Hematopoietic multipotent progenitor cell treated with erythropoietin and hydrocortisone succinate and interleukin-3 and kit ligand, for 17 days (in vitro differentiated cells): ENCODE data around the gene CNGA4.

Source experiments
- DNase-seq: peaks from one replicate; pipeline ENCODE4 v3.0.0-alpha.2; 2015; ENCODE audit warnings: low spot score

CNGA4 gene, protein sequence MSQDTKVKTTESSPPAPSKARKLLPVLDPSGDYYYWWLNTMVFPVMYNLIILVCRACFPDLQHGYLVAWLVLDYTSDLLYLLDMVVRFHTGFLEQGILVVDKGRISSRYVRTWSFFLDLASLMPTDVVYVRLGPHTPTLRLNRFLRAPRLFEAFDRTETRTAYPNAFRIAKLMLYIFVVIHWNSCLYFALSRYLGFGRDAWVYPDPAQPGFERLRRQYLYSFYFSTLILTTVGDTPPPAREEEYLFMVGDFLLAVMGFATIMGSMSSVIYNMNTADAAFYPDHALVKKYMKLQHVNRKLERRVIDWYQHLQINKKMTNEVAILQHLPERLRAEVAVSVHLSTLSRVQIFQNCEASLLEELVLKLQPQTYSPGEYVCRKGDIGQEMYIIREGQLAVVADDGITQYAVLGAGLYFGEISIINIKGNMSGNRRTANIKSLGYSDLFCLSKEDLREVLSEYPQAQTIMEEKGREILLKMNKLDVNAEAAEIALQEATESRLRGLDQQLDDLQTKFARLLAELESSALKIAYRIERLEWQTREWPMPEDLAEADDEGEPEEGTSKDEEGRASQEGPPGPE

GRCh38 chr11:6238902-6239301 lies at the start of gene CNGA4:
TSS of gene CNGA4 (plus strand) at chr11:6239089. CDS start at chr11:6239207, 118 bp downstream.
- no peak for DNase-seq

GRCh38 chr11:6191742-6192141 lies 47.1 kb upstream of the CNGA4 start:
- DNase-seq, result no peak

GRCh38 chr11:6194065-6194581 lies 44.8 kb upstream of the CNGA4 start:
- DNase-seq, result no peak

- no peak for DNase-seq
Measured at GRCh38 chr11:6196396-6196795, 42.5 kb upstream of the CNGA4 start.

- no peak for DNase-seq
Measured at GRCh38 chr11:6197466-6198200, 41.3 kb upstream of the CNGA4 start.

DNA sequence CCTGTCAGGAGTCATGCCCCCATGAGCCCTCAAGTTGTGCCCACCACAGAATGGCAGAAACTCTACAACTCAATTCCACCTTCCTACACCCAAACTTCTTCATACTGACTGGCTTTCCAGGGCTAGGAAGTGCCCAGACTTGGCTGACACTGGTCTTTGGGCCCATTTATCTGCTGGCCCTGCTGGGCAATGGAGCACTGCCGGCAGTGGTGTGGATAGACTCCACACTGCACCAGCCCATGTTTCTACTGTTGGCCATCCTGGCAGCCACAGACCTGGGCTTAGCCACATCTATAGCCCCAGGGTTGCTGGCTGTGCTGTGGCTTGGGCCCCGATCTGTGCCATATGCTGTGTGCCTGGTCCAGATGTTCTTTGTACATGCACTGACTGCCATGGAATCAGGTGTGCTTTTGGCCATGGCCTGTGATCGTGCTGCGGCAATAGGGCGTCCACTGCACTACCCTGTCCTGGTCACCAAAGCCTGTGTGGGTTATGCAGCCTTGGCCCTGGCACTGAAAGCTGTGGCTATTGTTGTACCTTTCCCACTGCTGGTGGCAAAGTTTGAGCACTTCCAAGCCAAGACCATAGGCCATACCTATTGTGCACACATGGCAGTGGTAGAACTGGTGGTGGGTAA lies 39.6 kb upstream of the CNGA4 start, which contains the start of gene OR52W1:
Gene OR52W1, plus strand, starts transcription at position 51 of the 637 bp plus-strand sequence. Its CDS starts 0 bp downstream, at position 51.
- no peak for DNase-seq

GRCh38 chr11:6200975-6201374 lies 37.9 kb upstream of the CNGA4 start:
- no peak for DNase-seq

DNA sequence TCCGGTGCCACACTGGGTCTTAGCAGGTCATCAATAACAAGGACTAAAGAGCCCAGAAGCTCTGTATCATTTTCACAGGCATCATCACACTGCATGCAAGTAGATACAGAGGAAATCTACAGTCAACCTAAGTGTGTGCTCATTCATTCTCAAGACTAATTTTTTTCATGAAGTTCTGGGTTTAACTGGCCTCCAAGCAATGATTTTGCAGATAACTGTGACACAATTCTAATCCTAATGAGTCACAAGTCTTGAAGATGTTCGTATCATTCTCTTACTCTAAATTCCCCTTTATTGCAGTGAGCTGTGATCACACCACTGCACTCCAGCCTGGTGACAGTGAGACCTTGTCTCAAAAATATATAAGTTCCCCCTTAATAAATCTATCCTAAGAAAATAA lies 37.4 kb upstream of the CNGA4 start:
- DNase-seq, result no peak

DNA sequence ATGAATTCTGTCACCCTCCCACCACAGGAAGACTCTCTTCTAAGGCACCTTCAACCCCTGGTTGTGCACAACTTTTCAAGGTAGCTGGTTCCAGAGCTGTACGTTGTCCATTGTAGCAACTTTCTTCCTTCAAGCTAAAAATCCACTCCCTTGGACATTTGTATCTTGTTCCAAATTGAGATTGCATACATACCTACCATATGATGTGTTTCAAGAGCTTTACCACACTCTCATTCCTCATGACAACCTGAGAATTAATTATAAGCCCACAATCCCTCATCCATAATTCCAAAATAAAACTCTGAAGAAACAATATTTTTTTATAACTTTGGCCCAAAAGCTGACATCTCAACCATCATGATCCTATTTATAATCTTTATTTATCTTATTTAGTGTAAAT lies 36.8 kb upstream of the CNGA4 start:
- no peak for DNase-seq

DNA sequence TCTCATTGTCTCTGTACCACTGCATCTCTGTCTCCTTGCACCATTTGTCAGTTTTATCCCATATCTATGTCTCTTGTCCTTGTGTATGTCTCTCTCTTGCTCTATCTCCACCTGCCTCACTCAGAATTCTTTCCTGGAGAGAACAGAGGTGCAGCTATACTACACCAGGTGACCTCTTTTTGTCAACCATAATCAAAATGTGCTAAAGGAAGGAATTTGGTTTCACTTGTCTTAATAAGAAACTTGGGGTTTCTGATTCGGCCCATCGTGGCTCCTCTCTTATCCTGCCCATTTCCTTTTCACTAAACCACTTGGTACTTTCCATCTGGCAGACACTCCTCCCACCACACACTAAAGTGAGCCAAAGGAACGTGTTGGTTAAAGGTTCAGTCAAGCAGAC lies 35.6 kb upstream of the CNGA4 start:
- no peak for DNase-seq

- no peak for DNase-seq
Measured at GRCh38 chr11:6204706-6205105, 34.2 kb upstream of the CNGA4 start.

DNA sequence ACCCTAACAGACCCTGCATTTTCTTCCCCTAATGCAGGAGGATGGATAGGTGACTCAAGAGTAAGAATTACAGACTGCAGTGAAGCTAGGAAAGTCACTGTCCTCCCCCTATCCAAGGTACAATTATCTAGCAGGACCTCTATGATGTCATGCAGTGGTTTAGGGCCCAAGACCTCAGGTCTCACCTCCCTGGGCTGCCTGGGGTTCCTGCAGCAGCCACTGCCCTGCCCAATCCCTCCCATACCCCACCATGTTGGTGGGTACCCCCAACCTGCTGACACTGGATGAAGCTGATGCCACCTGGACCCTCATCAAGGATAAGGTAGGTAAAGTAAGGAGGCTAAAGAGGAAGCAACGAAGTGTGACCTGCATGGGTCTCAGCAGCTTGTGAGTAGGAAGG lies 33.5 kb upstream of the CNGA4 start, which contains the start of gene C11orf42:
Gene C11orf42, plus strand, starts transcription at position 192 of the 400 bp plus-strand sequence. Its CDS starts 59 bp downstream, at position 251.
- DNase-seq, result no peak

DNA sequence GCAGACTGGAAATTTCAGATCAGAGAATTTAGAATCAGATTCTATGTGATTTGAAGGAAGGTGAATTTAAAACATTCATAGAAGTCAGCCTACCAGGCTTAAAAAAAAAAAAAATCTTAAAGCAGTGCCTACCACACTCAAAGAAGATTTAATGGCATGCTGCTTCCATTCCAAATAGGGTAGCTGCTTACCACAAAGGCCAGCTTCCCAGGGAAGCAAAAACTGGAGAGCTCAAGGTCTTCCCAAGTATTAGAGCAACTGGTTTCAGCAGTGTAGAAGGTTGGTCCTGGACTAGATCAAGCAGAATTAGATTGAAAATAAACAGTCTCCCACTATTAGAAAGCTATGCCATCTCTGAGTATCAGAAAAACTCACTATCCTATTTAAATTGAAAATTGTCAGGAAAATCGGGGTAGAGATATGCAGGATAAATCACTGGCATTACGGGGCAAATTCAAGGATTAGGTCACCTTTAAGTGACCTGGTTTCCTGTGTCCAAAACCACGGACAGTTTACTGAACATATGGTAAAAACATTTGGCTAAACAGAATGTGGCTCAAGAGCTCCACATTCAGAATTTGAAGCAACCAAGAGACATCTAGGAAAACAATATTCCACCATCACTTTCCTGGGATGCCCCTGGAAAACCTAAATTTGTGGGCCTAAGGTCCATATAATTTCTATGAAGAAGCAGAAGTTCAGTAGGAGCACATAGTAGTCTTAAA lies 32.3 kb upstream of the CNGA4 start:
- no peak for DNase-seq

- DNase-seq, result no peak
Measured at GRCh38 chr11:6209801-6210200, 29.1 kb upstream of the CNGA4 start.

- no peak for DNase-seq
Measured at GRCh38 chr11:6210274-6210955, 28.5 kb upstream of the CNGA4 start.

DNA sequence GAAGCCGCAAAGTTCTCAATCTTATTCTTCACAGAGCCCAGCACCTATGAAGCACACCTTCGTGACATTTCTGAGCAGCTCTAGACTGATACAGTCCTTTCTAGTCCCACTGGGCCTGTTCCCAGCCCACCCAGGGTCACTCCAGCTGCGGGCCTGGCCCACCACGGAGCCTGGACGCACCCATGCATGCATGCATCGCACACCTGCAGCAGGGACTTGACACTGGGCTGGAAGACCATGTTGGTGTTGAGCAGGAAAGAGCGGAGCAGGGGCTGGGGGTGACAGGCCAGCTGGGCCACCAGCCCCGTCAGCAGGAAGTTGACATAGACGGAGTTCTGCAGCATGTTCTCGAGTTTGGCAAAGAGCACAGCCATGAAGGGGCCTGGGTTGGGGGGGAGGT lies 24.4 kb upstream of the CNGA4 start:
- no peak for DNase-seq

DNA sequence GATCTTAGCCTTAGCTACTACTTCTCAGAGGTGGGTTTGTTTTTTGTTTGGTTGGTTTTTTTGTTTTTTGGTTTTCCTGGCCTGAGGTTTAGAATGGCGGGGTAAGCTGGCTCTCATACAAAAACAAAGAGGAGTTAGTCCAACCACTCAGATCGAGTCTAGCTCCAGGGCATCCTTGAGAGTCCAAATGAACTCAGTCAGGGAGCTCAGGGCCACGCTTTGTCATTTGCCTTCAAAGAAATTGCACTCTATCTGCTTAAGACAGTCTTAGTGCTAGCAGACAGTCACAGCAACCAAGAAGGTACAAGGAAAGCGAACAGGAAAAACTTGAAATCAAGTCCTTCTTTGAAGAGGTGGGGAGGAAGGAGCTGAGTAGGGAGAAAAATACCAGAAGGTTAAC lies 22.4 kb upstream of the CNGA4 start:
- no peak for DNase-seq

- DNase-seq, result no peak
Measured at GRCh38 chr11:6217722-6218121, 21.2 kb upstream of the CNGA4 start.

DNA sequence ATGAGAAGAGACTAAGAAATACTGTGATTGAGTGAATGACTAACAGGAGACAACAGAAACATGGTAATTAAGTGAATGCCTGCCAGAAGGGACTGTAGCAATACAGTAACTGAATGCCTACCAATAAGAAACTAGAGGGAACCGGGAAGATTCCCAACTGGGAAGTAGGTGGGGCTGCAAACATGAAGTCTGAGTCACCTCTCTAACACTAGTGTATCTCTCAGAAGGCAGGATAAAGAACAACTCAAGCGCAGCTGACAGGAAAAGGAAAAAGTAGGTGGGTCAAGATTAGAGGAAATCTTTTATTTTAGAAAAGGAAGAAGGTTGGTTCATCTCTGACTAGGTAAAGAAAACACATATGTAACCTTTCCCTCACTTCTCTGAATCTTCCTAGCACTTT lies 19.5 kb upstream of the CNGA4 start:
- DNase-seq, result no peak

DNA sequence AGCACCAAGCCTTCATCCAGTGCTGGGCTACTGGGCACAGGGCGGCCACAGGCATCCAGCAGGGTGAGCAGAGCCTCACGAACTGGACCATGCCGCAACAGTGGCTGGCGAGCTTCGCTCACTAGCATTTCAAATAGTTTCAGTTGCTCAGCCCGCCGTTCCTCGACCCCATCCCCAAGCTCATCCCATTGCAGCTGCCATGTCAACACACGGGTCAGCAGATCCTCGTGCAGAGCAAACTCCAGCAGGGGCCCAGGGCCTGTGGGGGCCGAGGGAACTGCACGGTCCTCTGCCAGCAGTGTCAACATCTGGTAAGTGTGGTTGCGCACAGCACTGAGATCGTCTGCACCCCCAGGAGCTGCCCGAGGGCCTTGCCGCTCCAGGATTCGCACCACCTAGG lies 15.0 kb upstream of the CNGA4 start:
- no peak for DNase-seq

DNA sequence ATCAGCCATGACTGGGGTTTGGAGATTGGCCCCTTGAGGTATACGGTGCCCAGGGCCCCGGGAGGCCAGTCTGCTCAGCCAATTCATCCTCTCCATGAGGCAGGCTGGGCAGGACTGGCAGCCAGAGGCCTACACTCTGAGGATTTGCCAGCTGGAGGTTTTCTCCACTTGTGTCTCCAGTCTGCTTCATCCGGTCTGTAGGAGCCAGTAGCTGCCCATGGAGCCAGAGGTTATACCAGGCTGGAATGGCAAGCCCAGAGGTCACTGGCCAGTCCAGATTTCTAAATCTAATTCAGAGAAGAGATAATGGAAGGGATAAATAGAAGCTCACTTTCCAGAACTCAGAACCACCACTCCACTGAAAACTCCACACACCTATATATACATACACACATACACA lies 14.5 kb upstream of the CNGA4 start:
- DNase-seq, result no peak
